H9 (cell line): ENCODE results near the gene BST2. TPM values are rescaled to one million over a fixed set of nuclear protein-coding genes. Genes with fewer than 3 reads are reported as not detected.

Experiments used
- DNase-seq: peaks from one replicate; pipeline ENCODE4 v3.0.0-alpha.2; 2017
- H2AFZ ChIP-seq: one replicate; pipeline ENCODE4 v1.6.1; 2013; ENCODE audit warnings: mild to moderate bottlenecking, low read length, control low read depth, moderate library complexity
- H2AK5ac ChIP-seq: 2 replicates; pipeline ENCODE4 v1.6.1; 2013; ENCODE audit warnings: low read length, control low read depth, mixed read lengths; ENCODE audit not compliant: insufficient read length
- H2BK120ac ChIP-seq: one replicate; pipeline ENCODE4 v1.6.1; 2013; ENCODE audit warnings: low read depth, mild to moderate bottlenecking, low read length, control low read depth, inconsistent platforms; ENCODE audit not compliant: poor library complexity, severe bottlenecking
- H2BK12ac ChIP-seq: 2 replicates; pipeline ENCODE4 v1.6.1; 2013; ENCODE audit warnings: low read length, control low read depth, mixed read lengths, low read depth; ENCODE audit not compliant: insufficient read length
- H2BK15ac ChIP-seq: 2 replicates; pipeline ENCODE4 v1.6.1; 2013; ENCODE audit warnings: low read depth, low read length, control low read depth
- H2BK20ac ChIP-seq: one replicate; pipeline ENCODE4 v1.6.1; 2013; ENCODE audit warnings: low read depth, mild to moderate bottlenecking, low read length, control low read depth, inconsistent platforms; ENCODE audit not compliant: poor library complexity, severe bottlenecking
- H2BK5ac ChIP-seq: 2 replicates; pipeline ENCODE4 v1.6.1; 2013; ENCODE audit warnings: low read length, control low read depth, mixed read lengths; ENCODE audit not compliant: insufficient read length
- H3K14ac ChIP-seq: 2 replicates; pipeline ENCODE4 v1.6.1; 2013; ENCODE audit warnings: low read length, control low read depth; ENCODE audit not compliant: insufficient read depth
- H3K18ac ChIP-seq: 2 replicates; pipeline ENCODE4 v1.6.1; 2013; ENCODE audit warnings: low read depth, mild to moderate bottlenecking, mixed read lengths, low read length, control low read depth; ENCODE audit not compliant: insufficient read length
- H3K23ac ChIP-seq: 2 replicates; pipeline ENCODE4 v1.6.1; 2013; ENCODE audit warnings: low read length, control low read depth, mixed read lengths, low read depth; ENCODE audit not compliant: insufficient read length
- H3K23me2 ChIP-seq: 2 replicates; pipeline ENCODE4 v1.6.1; 2013; ENCODE audit warnings: low read depth, mild to moderate bottlenecking, mixed read lengths, low read length, control low read depth; ENCODE audit not compliant: insufficient read length, poor library complexity, severe bottlenecking
- H3K27ac ChIP-seq: 2 replicates; pipeline ENCODE4 v1.5.1; 2013; ENCODE audit warnings: low read length, control low read depth, mixed read lengths, low read depth; ENCODE audit not compliant: insufficient read length
- H3K27me3 ChIP-seq: 2 replicates; pipeline ENCODE4 v1.6.1; 2013; ENCODE audit warnings: low read length, control low read depth, inconsistent platforms; ENCODE audit not compliant: insufficient read depth
- H3K4ac ChIP-seq: 2 replicates; pipeline ENCODE4 v1.6.1; 2013; ENCODE audit warnings: low read depth, mild to moderate bottlenecking, control low read depth, inconsistent platforms, low read length, moderate library complexity
- H3K4me1 ChIP-seq: 2 replicates; pipeline ENCODE4 v1.6.1; 2013; ENCODE audit warnings: low read length, control low read depth, inconsistent platforms; ENCODE audit not compliant: insufficient read depth
- H3K4me2 ChIP-seq: 2 replicates; pipeline ENCODE4 v1.6.1; 2013; ENCODE audit warnings: low read length, control low read depth, mixed read lengths; ENCODE audit not compliant: insufficient read length, insufficient read depth
- H3K56ac ChIP-seq: 2 replicates; pipeline ENCODE4 v1.6.1; 2013; ENCODE audit warnings: low read depth, mild to moderate bottlenecking, mixed read lengths, low read length, control low read depth; ENCODE audit not compliant: insufficient read length
- H3K79me1 ChIP-seq: 2 replicates; pipeline ENCODE4 v1.6.1; 2013; ENCODE audit warnings: low read depth, mild to moderate bottlenecking, moderate library complexity, low read length, control low read depth, inconsistent platforms; ENCODE audit not compliant: insufficient read depth, poor library complexity, severe bottlenecking
- H3K79me2 ChIP-seq: 2 replicates; pipeline ENCODE4 v1.6.1; 2013; ENCODE audit warnings: low read length, control low read depth, inconsistent platforms; ENCODE audit not compliant: insufficient read depth
- H3K9ac ChIP-seq: 2 replicates; pipeline ENCODE4 v1.6.1; 2013; ENCODE audit warnings: low read length, control low read depth, mixed read lengths; ENCODE audit not compliant: insufficient read length; ENCODE audit errors: extremely low read depth
- H3K9me3 ChIP-seq: one replicate; pipeline ENCODE4 v1.6.1; 2013; ENCODE audit warnings: low read depth, low read length, inconsistent platforms; ENCODE audit not compliant: control insufficient read depth
- H3T11ph ChIP-seq: one replicate; pipeline ENCODE4 v1.6.1; 2013; ENCODE audit warnings: mild to moderate bottlenecking, low read length, control low read depth, inconsistent platforms
- H4K20me1 ChIP-seq: one replicate; pipeline ENCODE4 v1.6.1; 2013; ENCODE audit not compliant: control insufficient read depth, insufficient read length, insufficient read depth
- H4K5ac ChIP-seq: 2 replicates; pipeline ENCODE4 v1.6.1; 2013; ENCODE audit warnings: low read depth, mild to moderate bottlenecking, mixed read lengths, low read length, control low read depth; ENCODE audit not compliant: insufficient read length
- H4K8ac ChIP-seq: replicated peaks from 2 replicates; pipeline ENCODE4 v1.6.1; 2013; ENCODE audit warnings: low read length, control low read depth, mixed read lengths, low read depth; ENCODE audit not compliant: insufficient read length
- H4K91ac ChIP-seq: 2 replicates; pipeline ENCODE4 v1.6.1; 2013; ENCODE audit warnings: low read depth, mild to moderate bottlenecking, moderate library complexity, mixed read lengths, low read length, control low read depth; ENCODE audit not compliant: insufficient read length
- H3K27ac Mint-ChIP-seq, 3 experiments: 2 replicates in 2 of 3; 3 replicates in 1 of 3; pipeline ENCODE4 v1.8.0; 2020 to 2021; ENCODE audit warnings: mixed read lengths in 3 of 3, mild to moderate bottlenecking in 1 of 3, moderate library complexity in 1 of 3
- H3K27me3 Mint-ChIP-seq: 2 replicates; pipeline ENCODE4 v1.8.0; 2021; ENCODE audit warnings: low read depth, mild to moderate bottlenecking, moderate library complexity, mixed read lengths
- H3K36me3 Mint-ChIP-seq, 3 experiments: 2 replicates in 2 of 3; 3 replicates in 1 of 3; pipeline ENCODE4 v1.8.0; 2020 to 2021; ENCODE audit warnings: low read depth in 3 of 3, mixed read lengths in 3 of 3; ENCODE audit not compliant: insufficient read depth in 1 of 3
- H3K4me1 Mint-ChIP-seq, 2 experiments: 2 replicates each; pipeline ENCODE4 v1.8.0; 2020; ENCODE audit warnings: mixed read lengths in 2 of 2
- H3K4me3 Mint-ChIP-seq, 2 experiments: 2 replicates in 1 of 2; 3 replicates in 1 of 2; pipeline ENCODE4 v1.8.0; 2020 to 2021; ENCODE audit warnings: mild to moderate bottlenecking in 2 of 2, mixed read lengths in 2 of 2, moderate library complexity in 1 of 2
- H3K9me3 Mint-ChIP-seq, 2 experiments: 2 replicates in 1 of 2; 3 replicates in 1 of 2; pipeline ENCODE4 v1.8.0; 2020; ENCODE audit warnings: mild to moderate bottlenecking in 2 of 2, mixed read lengths in 2 of 2, moderate library complexity in 1 of 2
- CTCF ChIP-seq: fragments of 200-600 bp; sonication (generic); conservative IDR thresholded peaks from 3 replicates; pipeline ENCODE4 v1.8.0; 2021; ENCODE audit warnings: antibody characterized with exemption, mild to moderate bottlenecking
- WGBS: extraction: QIAGEN DNeasy Blood & Tissue Kit; methylation state at CpG from one replicate; pipeline ENCODE4 v1.1.7; 2013; ENCODE audit warnings: missing lambda C conversion rate, low lambda C conversion rate, mixed read lengths; ENCODE audit not compliant: insufficient read length; ENCODE audit errors: extremely low coverage; 5-methylcytosine and 5-hydroxymethylcytosine counted together
- total RNA-seq: library from RNA; stranded (reverse); gene quantifications from 2 replicates; pipeline ENCODE4 v1.2.1, GENCODE V29; 2021

Gene BST2
- total RNA-seq, 1 experiment from 2014 or later = 63.3 TPM

GRCh38 chr19:17398902-17399527, 6.4 kb downstream of the BST2 start:
- no peaks in the 10 kb centered on the region for H3K27me3 Mint-ChIP-seq
- Histone ChIP-seq H3K9ac (no peak overlapping the region), H3K56ac (no peak overlapping the region), H2BK5ac (no peak overlapping the region), H3K23ac (no peak overlapping the region), H3K14ac (no peak overlapping the region), H2BK15ac (no peak overlapping the region), H3K4ac (no peak overlapping the region), H3K4me2 (no peak overlapping the region), H3K4me1 (no peaks in the 10 kb centered on the region; the same call in 1 of the 2 replicates), H3K9me3 (no peaks in the 10 kb centered on the region), H4K91ac (no peak overlapping the region), H2BK12ac (no peak overlapping the region), H3K79me2 (no peaks in the 10 kb centered on the region), H2BK20ac (no peak overlapping the region), H2AFZ (no peak overlapping the region), H4K20me1 (no peaks in the 10 kb centered on the region), H3K23me2 (peaks cover 3% of the 10 kb centered on the region), H3K27me3 (no peaks in the 10 kb centered on the region), H2BK120ac (no peak overlapping the region), H3K79me1 (no peaks in the 10 kb centered on the region), H2AK5ac (no peak overlapping the region), H4K8ac (no peak overlapping the region), H3K27ac (no peak overlapping the region), H3T11ph (no peak overlapping the region), H3K18ac (no peak overlapping the region), H4K5ac (no peak overlapping the region)
- WGBS = no CpG with 5 or more reads among the region's 8 CpGs
- peaks cover 10 to 50% (median 21%) of the 10 kb centered on the region in 3 experiments; a peak in 6 of 7 replicates for H3K36me3 Mint-ChIP-seq
- peaks cover 9 to 12% of the 10 kb centered on the region in 2 experiments for H3K4me1 Mint-ChIP-seq
- no peak overlapping the region; a peak in 1 of 7 replicates for H3K27ac Mint-ChIP-seq
- no peak for DNase-seq
- no peak for TF ChIP-seq CTCF
- H3K9me3 Mint-ChIP-seq = no peaks in the 10 kb centered on the region
- H3K4me3 Mint-ChIP-seq = no peak overlapping the region
